Measurements from ENCODE around the gene CYSTM1.

The CYSTM1 gene

GRCh38 chr5:140145256-140145655 lies 29.7 kb upstream of the CYSTM1 start:
- Histone ChIP-seq H3K9me3 (no peaks in the 10 kb centered on the region), H3K36me3 (no peaks in the 10 kb centered on the region), H3K4me3 (ENCODE audit: low read depth in 1 of 2, low read length in 1 of 2) (peak overlapping the region in 1 of 2 experiments; percentile 53), H3K27me3 (peaks cover 68% of the 10 kb centered on the region), H3K27ac (no peak overlapping the region), H3K4me1 (ENCODE audit: control insufficient read depth in 1 of 2, insufficient read depth in 1 of 2, low read depth in 1 of 2, low read length in 1 of 2) (peaks cover 18 to 24% of the 10 kb centered on the region in 2 experiments)
- TF ChIP-seq CTCF (IDR thresholded peaks at IDR 0.05) = no peak

- Histone ChIP-seq H3K4me1 (ENCODE audit: control insufficient read depth in 1 of 2, insufficient read depth in 1 of 2, low read depth in 1 of 2, low read length in 1 of 2) (peaks cover 18 to 24% of the 10 kb centered on the region in 2 experiments), H3K4me3 (ENCODE audit: low read depth in 1 of 2, low read length in 1 of 2) (peak overlapping the region; percentile 29 to 53), H3K36me3 (no peaks in the 10 kb centered on the region), H3K27ac (no peak overlapping the region), H3K27me3 (peaks cover 62% of the 10 kb centered on the region), H3K9me3 (no peaks in the 10 kb centered on the region)
- peak; percentile 38 for TF ChIP-seq CTCF (IDR thresholded peaks at IDR 0.05)
These were observed 29.0 kb upstream of the CYSTM1 start for GRCh38 chr5:140145818-140146522.

GRCh38 chr5:140146523-140146842 lies 28.5 kb upstream of the CYSTM1 start:
- H3K27me3 ChIP-seq = peaks cover 60% of the 10 kb centered on the region
- H3K4me1 ChIP-seq (ENCODE audit: control insufficient read depth in 1 of 2, insufficient read depth in 1 of 2, low read depth in 1 of 2, low read length in 1 of 2) = peaks cover 18 to 24% of the 10 kb centered on the region in 2 experiments
- no peak for TF ChIP-seq CTCF (IDR thresholded peaks at IDR 0.05)
- no peaks in the 10 kb centered on the region for H3K36me3 ChIP-seq
- H3K9me3 ChIP-seq = no peaks in the 10 kb centered on the region
- peak overlapping the region in 1 of 2 experiments; percentile 53 for H3K4me3 ChIP-seq (ENCODE audit: low read depth in 1 of 2, low read length in 1 of 2)
- no peak overlapping the region for H3K27ac ChIP-seq

GRCh38 chr5:140147460-140147859 lies 27.5 kb upstream of the CYSTM1 start:
- no peaks in the 10 kb centered on the region for H3K9me3 ChIP-seq
- TF ChIP-seq CTCF (IDR thresholded peaks at IDR 0.05) = no peak
- peaks cover 52% of the 10 kb centered on the region for H3K27me3 ChIP-seq
- peaks cover 18 to 24% of the 10 kb centered on the region in 2 experiments for H3K4me1 ChIP-seq (ENCODE audit: control insufficient read depth in 1 of 2, insufficient read depth in 1 of 2, low read depth in 1 of 2, low read length in 1 of 2)
- no peak overlapping the region for H3K27ac ChIP-seq
- no peaks in the 10 kb centered on the region for H3K36me3 ChIP-seq
- H3K4me3 ChIP-seq (ENCODE audit: low read depth in 1 of 2, low read length in 1 of 2) = no peak overlapping the region

- Histone ChIP-seq H3K4me1 (ENCODE audit: control insufficient read depth in 1 of 2, insufficient read depth in 1 of 2, low read depth in 1 of 2, low read length in 1 of 2) (peaks cover 22 to 35% of the 10 kb centered on the region in 2 experiments), H3K36me3 (no peaks in the 10 kb centered on the region), H3K27me3 (peaks cover 57% of the 10 kb centered on the region), H3K9me3 (no peaks in the 10 kb centered on the region), H3K4me3 (ENCODE audit: low read depth in 1 of 2, low read length in 1 of 2) (no peak overlapping the region), H3K27ac (no peak overlapping the region)
- TF ChIP-seq CTCF (IDR thresholded peaks at IDR 0.05) = no peak
These were observed 26.5 kb upstream of the CYSTM1 start for GRCh38 chr5:140148508-140148907.

All from neutrophil (primary cell).